Gastrocnemius medialis (tissue), 4 donors: ENCODE results near the gene PARM1. TPM values are rescaled to one million over a fixed set of nuclear protein-coding genes. Genes with fewer than 3 reads are reported as not detected.

Source experiments
- ATAC-seq, 2 donors: fragments of 150-250 bp; one replicate each; pipeline ENCODE4 v1.9.1; 2016
- DNase-seq, 2 donors: peaks; one replicate each; pipeline ENCODE4 v3.0.0-alpha.2; 2019
- H3K27ac ChIP-seq, 4 donors: fragments of 200-600 bp; sonication (generic); 1 replicate in 1 of 4; 2 replicates in 3 of 4; pipeline ENCODE4 v1.5.1; 2016 to 2018; ENCODE audit warnings: mild to moderate bottlenecking in 2 of 4, moderate library complexity in 1 of 4
- H3K27me3 ChIP-seq, 3 donors: fragments of 200-600 bp; sonication (generic) in 2 of 3; 1 replicate in 1 of 3; 2 replicates in 2 of 3; pipeline versions ENCODE4 v1.5.1 to v1.6.0; 2016 to 2019; ENCODE audit warnings: mild to moderate bottlenecking in 1 of 3, moderate library complexity in 1 of 3
- H3K36me3 ChIP-seq, 2 donors: fragments of 200-600 bp; sonication (generic) in 1 of 2; one replicate each; pipeline ENCODE4 v1.5.1; 2017 to 2018
- H3K4me1 ChIP-seq, 2 donors: fragments of 200-600 bp; sonication (generic) in 1 of 2; one replicate each; pipeline ENCODE4 v1.5.1; 2016 to 2017; ENCODE audit warnings: mild to moderate bottlenecking in 2 of 2
- H3K4me3 ChIP-seq, 4 donors: fragments of 200-600 bp; sonication (generic) in 3 of 4; 1 replicate in 1 of 4; 2 replicates in 3 of 4; pipeline ENCODE4 v1.5.1; 2016 to 2019; ENCODE audit warnings: mild to moderate bottlenecking in 2 of 4
- H3K9me3 ChIP-seq, 3 donors: fragments of 200-600 bp; sonication (generic) in 2 of 3; 1 replicate in 1 of 3; 2 replicates in 2 of 3; pipeline ENCODE4 v1.5.1; 2016 to 2019
- CTCF ChIP-seq, 5 experiments: fragments of 450-650 bp in 3 of 5; fragments of 200-600 bp in 2 of 5; sonication (generic) in 2 of 5; IDR thresholded peaks in 4 of 5; conservative IDR thresholded peaks in 1 of 5; 1 replicate in 4 of 5; 2 replicates in 1 of 5; pipeline ENCODE4 v1.5.1; 2016 to 2019; ENCODE audit warnings: antibody characterized with exemption in 5 of 5, mild to moderate bottlenecking in 3 of 5, moderate library complexity in 3 of 5
- POLR2A ChIP-seq, 2 donors: fragments of 450-650 bp; IDR thresholded peaks; one replicate each; pipeline ENCODE4 v1.6.1; 2017; ENCODE audit warnings: antibody characterized with exemption in 2 of 2, mild to moderate bottlenecking in 2 of 2, moderate library complexity in 2 of 2
- in situ Hi-C, 4 donors: fragments of 200-750 bp; cut with MboI; loops; one replicate each; pipeline versions ENCODE4 v1.15.0 to v1.8.0; 2017; ENCODE audit warnings: low sequenced_read_pairs in 4 of 4
- intact Hi-C: fragments of 100-400 bp; cut with DNase I; formaldehyde crosslinking; loops from one replicate; pipeline ENCODE4 v1.15.1; 2023; ENCODE audit warnings: low total_unique reads
- total RNA-seq, 4 donors: library from RNA; depleted of rRNA; stranded (reverse); fragments of >200 nt; gene quantifications; one replicate each; pipeline versions ENCODE4 v1.1.0 to v1.2.3, GENCODE V29; 2016

The PARM1 gene
- total RNA-seq, 4 donors from 2014 or later = 9.3 to 13.1 (median 10.3) TPM

- Histone ChIP-seq H3K4me1 (no peaks in the 10 kb centered on the region), H3K4me3 (no peak overlapping the region), H3K9me3 (no peaks in the 10 kb centered on the region), H3K36me3 (no peaks in the 10 kb centered on the region), H3K27me3 (no peaks in the 10 kb centered on the region), H3K27ac (no peak overlapping the region)
- ATAC-seq (no peak), DNase-seq (no peak)
- intact Hi-C loops = no loop called here
- no peak for TF ChIP-seq CTCF (IDR thresholded peaks at IDR 0.05 in 4 of 5, conservative IDR thresholded peaks at IDR 0.05 in 1 of 5)
- no peak for TF ChIP-seq POLR2A (IDR thresholded peaks at IDR 0.05)
- in situ Hi-C loops = no loop called here
These were observed 125.6 kb downstream of the PARM1 start for GRCh38 chr4:75058486-75058885.

GRCh38 chr4:75063433-75063832 is 130.5 kb downstream of the PARM1 start:
- ATAC-seq (no peak), DNase-seq (no peak)
- in situ Hi-C loops = no loop called here
- no peak overlapping the region for H3K4me3 ChIP-seq
- H3K36me3 ChIP-seq = no peaks in the 10 kb centered on the region
- H3K4me1 ChIP-seq = no peaks in the 10 kb centered on the region
- H3K9me3 ChIP-seq = no peaks in the 10 kb centered on the region
- intact Hi-C loops = no loop called here
- TF ChIP-seq CTCF (IDR thresholded peaks at IDR 0.05 in 4 of 5, conservative IDR thresholded peaks at IDR 0.05 in 1 of 5) (no peak), POLR2A (IDR thresholded peaks at IDR 0.05) (no peak)
- H3K27me3 ChIP-seq = no peaks in the 10 kb centered on the region
- no peak overlapping the region for H3K27ac ChIP-seq

GRCh38 chr4:75065909-75066308 is 133.0 kb downstream of the PARM1 start:
- Histone ChIP-seq H3K4me3 (no peak overlapping the region), H3K27ac (no peak overlapping the region), H3K36me3 (no peaks in the 10 kb centered on the region), H3K27me3 (no peaks in the 10 kb centered on the region), H3K9me3 (no peaks in the 10 kb centered on the region), H3K4me1 (no peaks in the 10 kb centered on the region)
- DNase-seq (no peak), ATAC-seq (no peak)
- intact Hi-C loops = no loop called here
- TF ChIP-seq CTCF (IDR thresholded peaks at IDR 0.05 in 4 of 5, conservative IDR thresholded peaks at IDR 0.05 in 1 of 5) (no peak), POLR2A (IDR thresholded peaks at IDR 0.05) (no peak)
- in situ Hi-C loops = no loop called here

GRCh38 chr4:75069493-75070074 is 136.7 kb downstream of the PARM1 start:
- ATAC-seq = no peak
- TF ChIP-seq POLR2A (IDR thresholded peaks at IDR 0.05) = no peak
- TF ChIP-seq CTCF (IDR thresholded peaks at IDR 0.05 in 4 of 5, conservative IDR thresholded peaks at IDR 0.05 in 1 of 5) = no peak
- no peaks in the 10 kb centered on the region for H3K36me3 ChIP-seq

GRCh38 chr4:75071317-75071716 is 138.4 kb downstream of the PARM1 start:
- TF ChIP-seq CTCF (IDR thresholded peaks at IDR 0.05 in 4 of 5, conservative IDR thresholded peaks at IDR 0.05 in 1 of 5) = no peak
- TF ChIP-seq POLR2A (IDR thresholded peaks at IDR 0.05) = no peak
- in situ Hi-C loops (no loop called here), intact Hi-C loops (no loop called here)
- Histone ChIP-seq H3K27ac (no peak overlapping the region), H3K27me3 (no peaks in the 10 kb centered on the region), H3K4me3 (no peak overlapping the region), H3K4me1 (no peaks in the 10 kb centered on the region), H3K9me3 (no peaks in the 10 kb centered on the region), H3K36me3 (no peaks in the 10 kb centered on the region)
- DNase-seq (no peak), ATAC-seq (no peak)

More at GRCh38 chr4:75069493-75070074, 136.7 kb downstream of the PARM1 start:
- Histone ChIP-seq H3K9me3 (no peaks in the 10 kb centered on the region), H3K27ac (no peak overlapping the region), H3K27me3 (no peaks in the 10 kb centered on the region), H3K4me3 (no peak overlapping the region), H3K4me1 (no peaks in the 10 kb centered on the region)
- intact Hi-C loops (no loop called here), in situ Hi-C loops (no loop called here)
- DNase-seq = no peak
